ENCODE data around the gene WHRN.
A peak's percentile ranks its signal among the peaks of the same experiment; 100 is the strongest.

The WHRN gene

DNA sequence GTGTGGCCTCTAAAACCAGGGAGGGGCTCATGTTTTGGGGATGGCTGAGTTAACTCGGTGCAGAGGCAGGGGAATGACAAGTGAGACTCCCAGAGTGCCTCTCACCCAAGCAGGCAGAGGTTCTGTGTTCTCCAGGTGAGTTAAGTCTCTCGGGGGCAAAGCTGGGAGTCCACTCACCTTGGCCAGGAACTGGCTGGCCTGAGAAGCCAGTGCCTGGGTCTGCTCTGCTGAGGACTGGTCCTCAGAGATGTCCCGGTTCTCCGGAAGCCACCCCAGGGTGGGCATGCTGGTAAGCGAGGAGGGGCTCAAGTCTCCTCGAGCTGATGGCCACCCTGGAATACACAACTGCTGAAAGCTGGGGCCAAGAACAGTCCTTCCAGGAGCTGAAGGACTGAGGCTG, 137.9 kb downstream of the WHRN start:
- TF ChIP-seq, protein P1, sequence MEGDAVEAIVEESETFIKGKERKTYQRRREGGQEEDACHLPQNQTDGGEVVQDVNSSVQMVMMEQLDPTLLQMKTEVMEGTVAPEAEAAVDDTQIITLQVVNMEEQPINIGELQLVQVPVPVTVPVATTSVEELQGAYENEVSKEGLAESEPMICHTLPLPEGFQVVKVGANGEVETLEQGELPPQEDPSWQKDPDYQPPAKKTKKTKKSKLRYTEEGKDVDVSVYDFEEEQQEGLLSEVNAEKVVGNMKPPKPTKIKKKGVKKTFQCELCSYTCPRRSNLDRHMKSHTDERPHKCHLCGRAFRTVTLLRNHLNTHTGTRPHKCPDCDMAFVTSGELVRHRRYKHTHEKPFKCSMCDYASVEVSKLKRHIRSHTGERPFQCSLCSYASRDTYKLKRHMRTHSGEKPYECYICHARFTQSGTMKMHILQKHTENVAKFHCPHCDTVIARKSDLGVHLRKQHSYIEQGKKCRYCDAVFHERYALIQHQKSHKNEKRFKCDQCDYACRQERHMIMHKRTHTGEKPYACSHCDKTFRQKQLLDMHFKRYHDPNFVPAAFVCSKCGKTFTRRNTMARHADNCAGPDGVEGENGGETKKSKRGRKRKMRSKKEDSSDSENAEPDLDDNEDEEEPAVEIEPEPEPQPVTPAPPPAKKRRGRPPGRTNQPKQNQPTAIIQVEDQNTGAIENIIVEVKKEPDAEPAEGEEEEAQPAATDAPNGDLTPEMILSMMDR (IDR thresholded peaks at IDR 0.05; ENCODE audit: control extremely low read depth, extremely low read depth, low read depth, missing control alignments): no peak
- POLR2A ChIA-PET: interaction anchor here (1.5 kb wide), 1 partner anchor 18 kb away, joined by 4 read pairs; no protein-coding TSS in a partner anchor
- no peak for DNase-seq (ENCODE audit: extremely low spot score)
- CTCF ChIA-PET: interaction anchor here (0.8 to 9.0 kb wide), 9 partner anchors 10 to 286 kb away, joined by 3 to 100 read pairs (median 4); partner anchors contain the start of gene AKNA

DNA sequence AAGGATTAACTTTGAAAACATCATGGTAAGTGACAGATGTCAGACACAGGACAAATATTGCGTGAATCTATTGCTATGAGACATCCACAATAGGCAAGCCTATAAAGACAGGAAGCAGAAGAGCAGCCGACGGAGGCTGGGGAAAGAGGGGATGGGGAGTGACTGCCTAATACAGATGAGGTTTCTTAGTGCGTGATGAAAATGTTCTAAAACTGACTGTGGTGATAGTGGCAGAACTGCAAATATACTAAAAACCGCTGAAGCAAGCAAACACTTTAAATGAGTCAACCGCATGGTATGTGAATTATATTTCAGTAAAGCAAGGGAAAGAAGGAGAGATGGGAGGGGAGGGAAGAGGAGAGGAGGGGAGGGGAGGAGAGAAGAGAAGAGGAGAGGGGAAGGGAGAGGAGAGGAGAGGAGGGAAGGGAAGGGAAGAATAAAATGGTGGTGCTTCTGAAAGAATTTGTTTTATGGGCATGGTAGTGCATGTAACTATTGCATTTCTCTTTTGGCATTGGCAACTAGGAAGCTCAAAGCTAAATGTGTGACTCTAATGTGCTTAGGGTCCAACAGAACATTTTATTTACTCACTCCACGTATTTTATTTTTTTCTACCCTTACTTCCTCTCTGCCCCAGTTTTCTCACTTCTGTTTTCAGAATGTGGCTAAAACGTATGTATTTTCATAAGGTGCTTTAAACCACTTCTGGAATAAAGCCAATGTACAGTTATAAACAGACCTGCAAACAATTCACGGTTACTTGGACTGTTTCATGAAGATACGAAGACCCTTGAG, 138.7 kb downstream of the WHRN start:
- POLR2A ChIA-PET: interaction anchor here (1.5 kb wide), 1 partner anchor 19 kb away, joined by 4 read pairs; no protein-coding TSS in a partner anchor
- CTCF ChIA-PET: interaction anchor here (1.0 to 9.0 kb wide), 9 partner anchors 10 to 287 kb away, joined by 3 to 100 read pairs (median 4); partner anchors contain the start of gene AKNA
- TF ChIP-seq, protein P1 (IDR thresholded peaks at IDR 0.05; ENCODE audit: control extremely low read depth, extremely low read depth, low read depth, missing control alignments): no peak
- peak; percentile 48 for DNase-seq (ENCODE audit: extremely low spot score)

- no peak for DNase-seq (ENCODE audit: extremely low spot score)
- ChIA-PET CTCF (interaction anchor here (0.9 to 2.3 kb wide), 8 partner anchors 9 to 41 kb away, joined by 3 to 7 read pairs (median 4); partner anchors contain the start of gene AKNA), POLR2A (no interaction called here)
- TF ChIP-seq, protein P1 (IDR thresholded peaks at IDR 0.05; ENCODE audit: control extremely low read depth, extremely low read depth, low read depth, missing control alignments): no peak
Observed at GRCh38 chr9:114365194-114365593, 140.1 kb downstream of the WHRN start.

DNA sequence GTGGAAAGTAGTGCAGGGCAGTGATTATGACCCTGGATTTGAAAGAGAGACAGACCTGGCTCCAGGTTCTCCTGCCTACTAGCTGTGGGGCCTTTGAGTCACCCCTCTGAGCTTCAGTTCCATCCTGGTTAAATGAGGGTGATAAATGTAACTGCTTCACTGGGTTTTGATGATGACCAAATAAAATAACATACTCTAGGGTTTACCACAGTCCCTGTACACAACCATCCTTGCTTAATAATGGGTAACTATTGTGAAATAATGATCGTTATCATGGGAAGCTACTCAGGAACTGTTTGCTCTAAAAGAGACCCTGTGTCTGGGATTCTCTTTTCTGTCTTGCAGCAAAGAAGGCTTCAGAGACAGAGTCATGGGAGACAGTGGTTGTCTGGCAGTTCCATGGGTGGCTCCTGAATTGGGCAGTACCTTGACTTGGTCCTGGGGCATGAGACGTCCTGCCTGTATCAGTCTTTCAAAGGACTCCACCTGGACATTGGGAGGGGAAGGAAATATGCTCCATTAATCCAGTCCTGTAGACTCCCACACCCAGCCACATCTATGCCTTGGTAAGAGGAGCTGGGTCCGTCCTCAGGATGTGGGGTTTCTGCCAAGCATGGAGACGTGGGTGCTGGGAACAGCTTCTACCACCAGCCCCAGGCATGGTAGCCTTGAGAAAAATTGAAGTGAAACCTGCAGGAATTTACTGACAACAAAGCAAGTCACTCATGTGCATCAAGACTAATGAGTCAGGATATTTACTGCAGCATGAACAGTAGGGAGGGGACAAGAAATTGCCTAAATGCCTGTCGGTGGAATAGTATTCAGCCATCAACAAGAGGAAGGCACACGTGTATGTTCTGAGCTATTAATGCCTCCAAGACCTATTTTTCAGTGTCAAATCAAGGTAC, 140.9 kb downstream of the WHRN start:
- ChIA-PET POLR2A (interaction anchor here (0.7 kb wide), 1 partner anchor 14 kb away, joined by 3 read pairs; no protein-coding TSS in a partner anchor), CTCF (interaction anchor here (1.1 to 2.3 kb wide), 6 partner anchors 8 to 26 kb away, joined by 3 to 7 read pairs (median 4); no protein-coding TSS in a partner anchor)
- no peak for DNase-seq (ENCODE audit: extremely low spot score)
- TF ChIP-seq, protein P1 (IDR thresholded peaks at IDR 0.05; ENCODE audit: control extremely low read depth, extremely low read depth, low read depth, missing control alignments): no peak

- TF ChIP-seq, protein P1 (IDR thresholded peaks at IDR 0.05; ENCODE audit: control extremely low read depth, extremely low read depth, low read depth, missing control alignments): no peak
- CTCF ChIA-PET: interaction anchor here (1.1 to 2.3 kb wide), 2 partner anchors 8 to 25 kb away, joined by 5 read pairs; partner anchors contain the start of gene AKNA
- POLR2A ChIA-PET: no interaction called here
- DNase-seq (ENCODE audit: extremely low spot score): no peak
Observed at GRCh38 chr9:114363424-114363823, 141.8 kb downstream of the WHRN start.

- ChIA-PET CTCF (interaction anchor here (1.0 to 1.1 kb wide), 2 partner anchors 11 to 26 kb away, joined by 3 to 5 read pairs; partner anchors contain the start of gene AKNA), POLR2A (no interaction called here)
- DNase-seq (ENCODE audit: extremely low spot score): no peak
- TF ChIP-seq, protein P1 (IDR thresholded peaks at IDR 0.05; ENCODE audit: control extremely low read depth, extremely low read depth, low read depth, missing control alignments): no peak
Observed at GRCh38 chr9:114362394-114362793, 142.9 kb downstream of the WHRN start.

Measured in GM10248 (cell line).